HG02970 (cell line): ENCODE measurements around the gene MGST2.

Source experiments
- ATAC-seq: cut with Tn5 transposase; IDR thresholded peaks from one replicate; pipeline ENCODE4 v1.9.1; 2021; ENCODE audit warnings: mild to moderate bottlenecking, moderate library complexity, moderate number of reproducible peaks; ENCODE audit not compliant: unreplicated experiment, low FRiP score

Gene MGST2

GRCh38 chr4:139643042-139643895 is 22.4 kb upstream of the MGST2 start:
- ATAC-seq: no peak

- no peak for ATAC-seq
Observed at GRCh38 chr4:139645458-139645857, 20.2 kb upstream of the MGST2 start.

GRCh38 chr4:139647184-139647583 is 18.4 kb upstream of the MGST2 start:
- no peak for ATAC-seq

DNA sequence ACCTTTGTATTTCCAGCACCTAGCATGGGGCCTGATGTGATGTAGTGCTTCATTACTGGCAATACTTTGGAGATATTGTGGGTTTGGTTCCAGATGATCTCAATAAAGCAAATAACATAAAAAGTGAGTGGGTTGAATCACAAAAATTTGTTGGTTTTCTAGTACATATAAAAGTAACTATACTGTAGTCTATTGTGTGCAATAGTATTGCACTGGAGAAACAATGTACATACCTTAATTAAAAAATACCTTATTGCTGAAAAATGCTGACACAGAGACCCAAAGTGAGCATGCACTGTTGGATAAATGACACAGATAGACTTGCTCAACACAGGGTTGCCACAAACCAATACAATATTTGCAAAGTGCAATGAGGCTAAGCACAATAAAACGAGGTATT is 17.7 kb upstream of the MGST2 start:
- ATAC-seq: no peak

GRCh38 chr4:139651282-139652194 is 14.1 kb upstream of the MGST2 start:
- peak; percentile 61 for ATAC-seq

GRCh38 chr4:139654516-139654915 is 11.1 kb upstream of the MGST2 start:
- ATAC-seq: no peak

- no peak for ATAC-seq
Observed at GRCh38 chr4:139655116-139655515, 10.5 kb upstream of the MGST2 start.

- peak; percentile 47 for ATAC-seq
Observed at GRCh38 chr4:139656614-139657486, 8.8 kb upstream of the MGST2 start.

- ATAC-seq: no peak
Observed at GRCh38 chr4:139658185-139658584, 7.4 kb upstream of the MGST2 start.

GRCh38 chr4:139658586-139659382 is 6.8 kb upstream of the MGST2 start:
- ATAC-seq: no peak

DNA sequence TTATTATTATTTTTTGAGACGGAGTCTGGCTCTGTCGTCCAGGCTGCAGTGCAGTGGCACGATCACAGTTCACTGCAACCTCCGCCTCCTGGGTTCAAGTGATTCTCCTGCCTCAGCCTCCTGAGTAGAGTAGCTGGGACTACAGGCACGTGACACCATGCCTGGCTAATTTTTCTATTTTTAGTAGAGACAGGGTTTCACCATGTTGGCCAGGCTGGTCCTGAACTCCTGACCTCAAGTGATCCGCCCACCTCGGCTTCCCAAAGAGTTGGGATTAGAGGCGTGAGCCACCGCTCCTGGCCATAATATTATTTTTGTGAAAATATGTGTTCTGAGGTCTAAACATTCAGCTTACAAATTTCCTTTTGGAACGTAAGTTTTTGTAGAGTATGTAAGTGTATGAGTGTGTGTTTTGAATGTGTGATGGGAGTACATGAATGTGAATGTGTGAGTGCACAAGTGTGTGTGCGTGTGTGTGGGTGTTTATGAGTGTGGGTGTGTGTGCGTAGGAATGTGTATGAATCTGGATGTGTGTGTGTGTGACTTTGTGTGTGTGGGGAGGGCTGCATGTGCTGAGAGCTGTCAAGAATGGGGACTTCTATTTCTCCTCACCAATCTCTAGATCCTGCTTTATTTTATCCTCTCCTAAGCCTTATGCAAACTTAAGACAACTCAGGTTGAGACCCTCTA is 5.7 kb upstream of the MGST2 start:
- no peak for ATAC-seq

DNA sequence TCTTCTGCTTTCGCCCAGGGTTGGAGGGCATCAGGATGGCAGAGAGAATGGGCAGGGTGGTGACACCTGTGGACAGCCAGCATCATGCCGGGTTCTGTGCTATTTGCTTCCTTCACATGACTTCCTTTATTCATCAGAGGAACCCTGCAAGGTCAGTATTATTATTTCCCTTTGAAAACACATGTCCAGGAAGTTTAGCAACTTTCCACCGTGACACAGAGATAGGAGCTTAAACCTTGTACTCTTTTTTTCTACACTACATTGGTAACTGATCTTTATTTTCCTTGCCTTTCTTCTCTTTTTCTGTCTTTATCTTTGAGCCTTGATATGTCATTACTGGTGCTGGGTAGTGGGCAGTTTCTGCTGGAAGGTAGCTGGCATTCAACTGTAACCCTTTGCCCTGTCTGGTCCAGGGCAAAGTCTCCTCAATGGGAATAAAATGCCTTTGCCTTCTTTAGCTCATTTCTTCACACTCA is 5.0 kb upstream of the MGST2 start:
- no peak for ATAC-seq

GRCh38 chr4:139663561-139664138 is 2.0 kb upstream of the MGST2 start:
- no peak for ATAC-seq

- no peak for ATAC-seq
Observed at GRCh38 chr4:139664442-139664841, 1.2 kb upstream of the MGST2 start.

GRCh38 chr4:139665079-139665689 is 435 bp upstream of the MGST2 start:
- no peak for ATAC-seq

DNA sequence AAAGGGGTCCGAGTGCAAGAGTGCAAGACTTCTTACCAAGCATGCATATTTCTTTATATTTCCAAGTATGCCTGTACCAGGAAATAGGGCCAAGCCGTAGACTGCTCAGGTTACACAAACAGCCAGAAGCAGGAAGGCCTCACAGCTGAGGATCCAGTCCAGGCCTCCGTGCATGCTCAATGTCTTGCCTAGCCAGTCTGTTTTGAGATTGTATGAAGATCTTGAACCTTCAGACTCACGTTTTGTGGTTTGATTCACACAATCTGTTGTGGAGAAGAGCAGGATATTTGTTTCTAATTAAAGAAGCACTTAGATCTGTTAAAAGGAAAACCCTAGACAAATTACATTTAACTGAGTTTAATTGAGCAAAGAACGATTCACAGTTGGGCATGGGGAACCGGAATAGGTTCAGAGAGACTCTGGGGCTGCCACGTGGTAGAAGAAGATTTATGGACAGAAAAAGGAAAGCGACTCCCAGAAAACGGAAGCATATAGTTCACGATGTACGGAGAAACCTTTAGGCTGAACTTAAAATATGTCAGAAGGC is 1.2 kb downstream of the MGST2 start:
- ATAC-seq: no peak

DNA sequence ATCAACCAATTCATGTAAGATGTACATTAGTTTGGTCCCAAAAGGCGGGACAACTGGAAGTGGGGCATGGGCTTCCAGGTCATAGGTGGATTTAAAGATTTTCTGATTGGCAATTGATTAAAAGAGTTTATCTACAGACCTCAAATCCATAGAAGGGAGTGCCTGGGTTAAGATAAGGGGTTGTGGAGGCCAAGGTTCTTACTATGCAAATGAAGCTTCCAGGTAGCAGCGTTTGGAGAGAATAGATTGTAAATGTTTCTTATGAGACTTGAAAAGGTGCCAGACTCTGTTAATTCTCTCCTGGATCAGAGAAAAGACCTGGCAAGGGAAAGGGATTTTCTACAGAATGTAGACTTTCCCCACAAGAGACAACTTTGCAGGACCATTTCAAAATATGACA is 2.4 kb downstream of the MGST2 start:
- ATAC-seq: no peak

DNA sequence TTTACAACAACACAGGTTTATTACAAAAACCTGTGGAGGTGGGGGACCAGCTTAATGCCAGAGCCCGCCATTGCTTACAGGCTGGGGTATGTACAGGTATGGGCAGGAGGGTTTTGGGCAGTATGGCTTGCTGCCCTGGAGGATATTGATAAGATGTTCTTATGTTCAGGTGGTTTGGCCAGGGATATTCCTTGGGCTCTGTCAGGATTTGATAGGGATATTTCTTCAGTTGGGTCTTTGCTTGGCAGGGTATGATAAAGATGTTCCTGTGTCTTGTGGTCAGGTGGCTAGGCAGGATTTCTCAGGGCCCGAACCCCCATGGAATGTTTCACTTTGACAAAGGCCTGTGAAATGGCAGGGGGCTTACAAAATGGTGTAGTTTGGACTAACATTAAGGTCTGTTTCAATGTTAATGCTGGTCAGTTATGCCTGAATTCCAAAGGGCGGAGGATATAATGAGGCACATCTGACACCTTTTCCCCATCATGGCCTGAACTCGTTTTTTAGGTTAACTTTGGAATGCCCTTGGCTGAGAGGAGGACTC is 3.1 kb downstream of the MGST2 start:
- ATAC-seq: no peak
